ENCODE results near the gene ANKRD2. TPM values are rescaled to one million over a fixed set of nuclear protein-coding genes. Genes with fewer than 3 reads are reported as not detected.
"Not testable (repeated sequence)": the region's sequence is repeated elsewhere in the genome, so short reads cannot be mapped to it uniquely, and the experiment has no call there.

ANKRD2 gene
- total and polyA plus RNA-seq, 7 donors, result 254 to 5,473 (median 2,026) TPM

DNA sequence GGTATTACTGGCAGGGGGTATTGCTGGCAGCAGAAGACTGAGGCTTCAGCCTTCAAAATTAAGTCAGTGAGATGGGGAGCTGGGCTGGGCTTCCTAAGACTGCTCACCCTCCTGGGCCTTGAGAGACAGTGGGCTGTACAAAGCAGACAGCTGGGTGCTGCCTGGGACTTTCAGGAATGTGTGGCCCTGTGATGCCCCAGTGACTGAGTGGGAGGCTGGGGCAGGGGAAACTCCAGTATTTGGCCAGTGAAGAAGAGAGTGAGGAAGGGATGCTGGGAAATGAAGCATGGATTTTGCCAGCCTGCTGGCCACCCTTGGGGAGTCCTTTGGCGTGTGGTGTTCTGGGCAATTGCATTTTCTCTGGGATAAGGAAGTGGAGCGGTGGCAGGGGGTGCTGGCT, 442 bp downstream of the ANKRD2 start:
- peak overlapping the region; percentile 89 for H3K27ac ChIP-seq
- intact Hi-C loops (cut with DNase I), result loop anchor here in 1 of 2 donors (5.0 kb wide), 1 partner anchor 34 kb away; no protein-coding TSS in a partner anchor
- peak; percentile 13 to 22 (median 18) for ATAC-seq
- H3K9me3 ChIP-seq, result no peaks in the 10 kb centered on the region
- H3K4me3 ChIP-seq, result peak overlapping the region; percentile 66
- TF ChIP-seq, protein P1, sequence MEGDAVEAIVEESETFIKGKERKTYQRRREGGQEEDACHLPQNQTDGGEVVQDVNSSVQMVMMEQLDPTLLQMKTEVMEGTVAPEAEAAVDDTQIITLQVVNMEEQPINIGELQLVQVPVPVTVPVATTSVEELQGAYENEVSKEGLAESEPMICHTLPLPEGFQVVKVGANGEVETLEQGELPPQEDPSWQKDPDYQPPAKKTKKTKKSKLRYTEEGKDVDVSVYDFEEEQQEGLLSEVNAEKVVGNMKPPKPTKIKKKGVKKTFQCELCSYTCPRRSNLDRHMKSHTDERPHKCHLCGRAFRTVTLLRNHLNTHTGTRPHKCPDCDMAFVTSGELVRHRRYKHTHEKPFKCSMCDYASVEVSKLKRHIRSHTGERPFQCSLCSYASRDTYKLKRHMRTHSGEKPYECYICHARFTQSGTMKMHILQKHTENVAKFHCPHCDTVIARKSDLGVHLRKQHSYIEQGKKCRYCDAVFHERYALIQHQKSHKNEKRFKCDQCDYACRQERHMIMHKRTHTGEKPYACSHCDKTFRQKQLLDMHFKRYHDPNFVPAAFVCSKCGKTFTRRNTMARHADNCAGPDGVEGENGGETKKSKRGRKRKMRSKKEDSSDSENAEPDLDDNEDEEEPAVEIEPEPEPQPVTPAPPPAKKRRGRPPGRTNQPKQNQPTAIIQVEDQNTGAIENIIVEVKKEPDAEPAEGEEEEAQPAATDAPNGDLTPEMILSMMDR (IDR thresholded peaks at IDR 0.05), result no peak
- no peak for DNase-seq
- peaks cover 0 to 28% of the 10 kb centered on the region in 2 donors for H3K36me3 ChIP-seq (ENCODE audit: insufficient read depth in 1 of 2, low read depth in 1 of 2)
- H3K4me1 ChIP-seq, result peaks cover 55% of the 10 kb centered on the region
- no peaks in the 10 kb centered on the region for H3K27me3 ChIP-seq (ENCODE audit: insufficient read depth in 3 of 3, low read length in 2 of 3)
- 48 to 77% (median 75%) methylated on average over 2 of the region's 2 CpGs for WGBS, 3 donors

DNA sequence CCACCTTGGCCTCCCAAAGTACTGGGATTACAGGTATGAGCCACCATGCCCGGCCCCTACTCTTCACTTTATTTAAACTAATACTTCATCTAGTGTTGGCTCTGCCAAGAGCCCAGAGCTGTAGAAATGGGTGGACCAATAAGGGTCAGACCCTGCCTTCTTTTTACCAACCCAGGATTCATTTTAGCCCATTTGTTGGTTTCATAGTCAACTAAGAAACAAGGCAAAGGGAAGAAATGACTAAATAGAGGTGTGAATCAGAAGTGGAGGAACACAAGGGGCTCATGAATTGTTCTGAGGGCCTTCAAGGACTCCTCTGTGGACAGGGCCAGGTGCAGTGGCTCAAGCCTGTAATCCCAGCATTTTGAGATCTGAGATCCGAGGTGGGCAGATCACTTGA, 1.1 kb downstream of the ANKRD2 start:
- Histone ChIP-seq H3K4me1 (peaks cover 55% of the 10 kb centered on the region), H3K27me3 (ENCODE audit: insufficient read depth in 3 of 3, low read length in 2 of 3) (no peaks in the 10 kb centered on the region), H3K36me3 (ENCODE audit: insufficient read depth in 1 of 2, low read depth in 1 of 2) (peaks cover 0 to 28% of the 10 kb centered on the region in 2 donors), H3K27ac (peak overlapping the region; percentile 89), H3K4me3 (peak overlapping the region; percentile 66), H3K9me3 (no peaks in the 10 kb centered on the region)
- DNase-seq (no peak), ATAC-seq (no peak)
- WGBS, 3 donors, result 35 to 54% (median 49%) methylated on average over 2 of the region's 2 CpGs
- intact Hi-C loops (cut with DNase I), result loop anchor here (1.0 to 5.0 kb wide), 2 partner anchors 23 to 34 kb away; no protein-coding TSS in a partner anchor
- TF ChIP-seq, protein P1 (IDR thresholded peaks at IDR 0.05), result no peak

DNA sequence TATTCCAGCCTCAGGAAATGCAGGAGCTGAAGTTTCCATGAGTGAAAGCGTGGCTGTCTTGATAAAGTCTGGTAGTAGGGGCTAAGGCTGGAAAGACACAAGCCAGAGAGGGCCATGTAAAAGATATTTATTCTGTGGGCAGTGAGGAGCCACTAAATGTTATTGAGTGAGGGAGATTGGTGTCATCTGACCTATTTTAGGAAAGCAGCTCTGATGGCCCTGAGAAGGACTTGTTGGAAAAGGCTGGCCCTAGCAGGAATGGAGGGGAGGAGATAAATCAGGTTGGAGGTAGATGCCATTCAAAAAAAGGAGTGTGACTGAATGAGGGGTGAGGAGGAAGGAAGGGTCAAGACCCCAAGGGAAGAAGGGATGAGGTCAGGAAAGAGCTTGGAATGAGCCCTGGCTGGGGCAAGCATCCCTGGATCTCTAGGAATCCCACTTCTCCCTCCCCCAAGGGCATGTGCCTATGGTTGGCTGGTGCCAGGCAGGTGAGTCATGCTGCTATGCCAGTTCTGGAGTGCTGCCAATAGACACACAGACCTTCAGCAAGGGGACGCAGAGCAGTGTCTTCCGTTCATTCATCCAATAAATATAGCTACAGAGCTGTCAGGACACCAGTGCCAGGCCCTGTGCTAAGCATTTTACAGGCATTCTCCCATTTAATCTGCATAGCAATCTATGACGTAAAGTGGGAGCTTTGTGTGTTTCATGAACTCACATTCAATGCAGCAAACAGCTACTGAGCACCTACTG, 2.0 kb downstream of the ANKRD2 start:
- ATAC-seq (peak; percentile 61 to 76 (median 66)), DNase-seq (peak; percentile 80 to 91)
- no peaks in the 10 kb centered on the region for H3K9me3 ChIP-seq
- peaks cover 48% of the 10 kb centered on the region for H3K4me1 ChIP-seq
- H3K27me3 ChIP-seq (ENCODE audit: insufficient read depth in 3 of 3, low read length in 2 of 3), result no peaks in the 10 kb centered on the region
- TF ChIP-seq, protein P1 (IDR thresholded peaks at IDR 0.05), result no peak
- 28 to 48% (median 40%) methylated on average over 4 of the region's 4 CpGs for WGBS, 3 donors
- H3K4me3 ChIP-seq, result peak overlapping the region; percentile 66
- intact Hi-C loops (cut with DNase I), result loop anchor here (1.0 to 5.0 kb wide), 2 partner anchors 22 to 33 kb away; no protein-coding TSS in a partner anchor
- H3K27ac ChIP-seq, result peak overlapping the region; percentile 89
- H3K36me3 ChIP-seq (ENCODE audit: insufficient read depth in 1 of 2, low read depth in 1 of 2), result peaks cover 0 to 28% of the 10 kb centered on the region in 2 donors

DNA sequence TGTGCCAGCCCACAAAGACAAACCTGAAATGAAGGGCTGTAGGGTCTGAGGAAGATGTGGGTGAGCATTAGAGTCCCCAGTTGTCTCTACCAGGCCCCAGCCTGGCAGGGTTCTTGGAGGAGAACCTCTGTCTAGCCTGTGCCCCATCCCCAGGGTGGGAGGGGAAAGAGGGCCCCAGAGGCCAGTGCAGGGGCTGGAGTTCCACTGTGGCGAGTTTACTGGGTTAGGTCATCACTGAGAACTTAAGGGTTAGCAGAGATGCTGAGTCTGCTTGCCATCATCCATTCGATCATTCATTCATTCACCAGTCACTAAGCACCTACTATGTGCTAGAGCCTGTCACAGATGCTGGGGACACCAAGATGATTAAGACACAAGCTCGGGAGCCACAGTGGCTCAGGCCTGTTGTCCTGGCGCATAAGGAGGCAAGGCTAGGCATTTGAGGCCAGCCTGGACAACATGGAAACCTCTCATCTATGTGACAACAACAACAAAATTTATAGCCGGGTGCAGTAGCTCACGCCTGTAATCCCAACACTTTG, 2.6 kb downstream of the ANKRD2 start:
- Histone ChIP-seq H3K9me3 (no peaks in the 10 kb centered on the region), H3K4me3 (peak overlapping the region; percentile 51), H3K27ac (peak overlapping the region; percentile 89), H3K4me1 (peaks cover 42% of the 10 kb centered on the region), H3K27me3 (ENCODE audit: insufficient read depth in 3 of 3, low read length in 2 of 3) (no peaks in the 10 kb centered on the region), H3K36me3 (ENCODE audit: insufficient read depth in 1 of 2, low read depth in 1 of 2) (peaks cover 0 to 34% of the 10 kb centered on the region in 2 donors)
- TF ChIP-seq, protein P1 (IDR thresholded peaks at IDR 0.05), result no peak
- 54 to 76% (median 60%) methylated on average over 6 of the region's 6 CpGs for WGBS, 3 donors
- intact Hi-C loops (cut with DNase I), result no loop called here
- ATAC-seq (peak in 2 of 4 donors; percentile 1), DNase-seq (no peak)

DNA sequence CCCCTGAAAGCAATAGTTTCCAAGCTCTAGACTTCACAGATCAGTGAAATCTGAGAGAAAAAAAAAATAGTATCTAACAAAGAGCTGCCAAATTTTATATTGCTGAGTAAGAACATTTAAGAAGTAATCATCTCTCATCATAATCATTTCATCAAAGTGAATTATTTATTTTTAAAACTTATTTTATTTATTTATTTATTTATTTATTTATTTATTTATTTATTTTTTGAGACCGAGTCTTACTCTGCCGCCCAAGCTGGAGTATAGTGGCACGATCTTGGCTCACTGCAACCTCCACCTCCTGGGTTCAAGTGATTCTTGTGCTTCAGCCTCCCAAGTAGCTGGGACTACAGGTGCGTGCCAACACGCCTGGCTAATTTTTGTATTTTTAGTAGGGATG, 3.9 kb downstream of the ANKRD2 start:
- peak overlapping the region; percentile 89 for H3K27ac ChIP-seq
- intact Hi-C loops (cut with DNase I); DNase-seq; ATAC-seq; H3K9me3 ChIP-seq; H3K27me3 ChIP-seq (ENCODE audit: insufficient read depth in 3 of 3, low read length in 2 of 3): not testable (repeated sequence)
- peaks cover 0 to 47% of the 10 kb centered on the region in 2 donors for H3K36me3 ChIP-seq (ENCODE audit: insufficient read depth in 1 of 2, low read depth in 1 of 2)
- H3K4me3 ChIP-seq, result peak overlapping the region; percentile 51
- 59 to 82% (median 69%) methylated on average over 5 of the region's 5 CpGs for WGBS, 3 donors
- H3K4me1 ChIP-seq, result peaks cover 31% of the 10 kb centered on the region
